Measurements from ENCODE around the gene FAM13C. TPM values are rescaled to one million over a fixed set of nuclear protein-coding genes. Genes with fewer than 3 reads are reported as not detected.

Gene FAM13C
- polyA plus RNA-seq, 3 donors from 2014 or later, result not detected

- Mint-ChIP-seq H3K4me1 (no peaks in the 10 kb centered on the region), H3K27me3 (ENCODE audit: low read depth in 3 of 3) (peaks cover 0 to 1% (median 1%) of the 10 kb centered on the region in 3 donors), H3K4me3 (no peak overlapping the region), H3K27ac (no peak overlapping the region), H3K9me3 (peaks cover 0 to 7% (median 0%) of the 10 kb centered on the region in 6 donors), H3K36me3 (no peaks in the 10 kb centered on the region)
- no peak for DNase-seq
These were observed 19.3 kb upstream of the FAM13C start for GRCh38 chr10:59381687-59382086.

GRCh38 chr10:59376846-59377245 lies 14.5 kb upstream of the FAM13C start:
- DNase-seq, result no peak
- Mint-ChIP-seq H3K9me3 (peaks cover 0 to 7% (median 4%) of the 10 kb centered on the region in 6 donors), H3K36me3 (no peaks in the 10 kb centered on the region), H3K4me1 (no peaks in the 10 kb centered on the region), H3K27ac (no peak overlapping the region), H3K4me3 (no peak overlapping the region), H3K27me3 (ENCODE audit: low read depth in 3 of 3) (no peaks in the 10 kb centered on the region)

GRCh38 chr10:59375990-59376389 lies 13.6 kb upstream of the FAM13C start:
- H3K9me3 Mint-ChIP-seq, result peaks cover 0 to 7% (median 4%) of the 10 kb centered on the region in 6 donors
- no peak overlapping the region for H3K4me3 Mint-ChIP-seq
- no peaks in the 10 kb centered on the region for H3K4me1 Mint-ChIP-seq
- no peak overlapping the region for H3K27ac Mint-ChIP-seq
- no peaks in the 10 kb centered on the region for H3K27me3 Mint-ChIP-seq (ENCODE audit: low read depth in 3 of 3)
- no peaks in the 10 kb centered on the region for H3K36me3 Mint-ChIP-seq
- no peak for DNase-seq

- Mint-ChIP-seq H3K4me3 (no peak overlapping the region), H3K4me1 (no peaks in the 10 kb centered on the region), H3K27ac (no peak overlapping the region), H3K27me3 (ENCODE audit: low read depth in 3 of 3) (no peaks in the 10 kb centered on the region), H3K36me3 (no peaks in the 10 kb centered on the region), H3K9me3 (peaks cover 2 to 8% (median 4%) of the 10 kb centered on the region in 6 donors)
- DNase-seq, result no peak
These were observed 12.6 kb upstream of the FAM13C start for GRCh38 chr10:59374916-59375315.

- Mint-ChIP-seq H3K27ac (no peak overlapping the region), H3K27me3 (ENCODE audit: low read depth in 3 of 3) (no peaks in the 10 kb centered on the region), H3K9me3 (peaks cover 0 to 10% (median 2%) of the 10 kb centered on the region in 6 donors), H3K4me1 (no peaks in the 10 kb centered on the region), H3K4me3 (no peak overlapping the region), H3K36me3 (no peaks in the 10 kb centered on the region)
- no peak for DNase-seq
These were observed 10.7 kb upstream of the FAM13C start for GRCh38 chr10:59373071-59373470.

- Mint-ChIP-seq H3K27ac (no peak overlapping the region), H3K36me3 (no peaks in the 10 kb centered on the region), H3K4me3 (no peak overlapping the region), H3K4me1 (no peaks in the 10 kb centered on the region), H3K27me3 (ENCODE audit: low read depth in 3 of 3) (no peaks in the 10 kb centered on the region), H3K9me3 (peaks cover 0 to 10% (median 2%) of the 10 kb centered on the region in 6 donors)
- DNase-seq, result no peak
These were observed 10.2 kb upstream of the FAM13C start for GRCh38 chr10:59372543-59372942.

- DNase-seq, result no peak
- H3K27ac Mint-ChIP-seq, result no peak overlapping the region
- peaks cover 0 to 6% (median 3%) of the 10 kb centered on the region in 6 donors for H3K9me3 Mint-ChIP-seq
- H3K4me3 Mint-ChIP-seq, result no peak overlapping the region
- no peaks in the 10 kb centered on the region for H3K36me3 Mint-ChIP-seq
- H3K27me3 Mint-ChIP-seq (ENCODE audit: low read depth in 3 of 3), result peaks cover 4 to 7% (median 6%) of the 10 kb centered on the region in 3 donors
- H3K4me1 Mint-ChIP-seq, result no peaks in the 10 kb centered on the region
These were observed 3.9 kb upstream of the FAM13C start for GRCh38 chr10:59366290-59366689.

GRCh38 chr10:59363446-59363958 lies 1.2 kb upstream of the FAM13C start:
- H3K4me3 Mint-ChIP-seq, result no peak overlapping the region
- no peaks in the 10 kb centered on the region for H3K4me1 Mint-ChIP-seq

GRCh38 chr10:59362959-59363381 lies 621 bp upstream of the FAM13C start:
- no peaks in the 10 kb centered on the region for H3K4me1 Mint-ChIP-seq
- H3K4me3 Mint-ChIP-seq, result no peak overlapping the region
- H3K9me3 Mint-ChIP-seq, result peaks cover 0 to 15% (median 5%) of the 10 kb centered on the region in 6 donors
- no peak for DNase-seq
- H3K27ac Mint-ChIP-seq, result no peak overlapping the region
- H3K36me3 Mint-ChIP-seq, result no peaks in the 10 kb centered on the region
- peaks cover 4 to 7% (median 7%) of the 10 kb centered on the region in 3 donors for H3K27me3 Mint-ChIP-seq (ENCODE audit: low read depth in 3 of 3)

More at GRCh38 chr10:59363446-59363958, 1.2 kb upstream of the FAM13C start:
- Mint-ChIP-seq H3K27me3 (ENCODE audit: low read depth in 3 of 3) (peaks cover 4 to 7% (median 7%) of the 10 kb centered on the region in 3 donors), H3K27ac (no peak overlapping the region), H3K36me3 (no peaks in the 10 kb centered on the region), H3K9me3 (peaks cover 0 to 14% (median 5%) of the 10 kb centered on the region in 6 donors)
- no peak for DNase-seq

GRCh38 chr10:59361663-59362143 lies 646 bp downstream of the FAM13C start:
- H3K4me1 Mint-ChIP-seq, result no peaks in the 10 kb centered on the region
- peak overlapping the region in 1 of 5 donors; percentile 23 for H3K4me3 Mint-ChIP-seq
- no peak for DNase-seq
- H3K27ac Mint-ChIP-seq, result no peak overlapping the region
- no peaks in the 10 kb centered on the region for H3K36me3 Mint-ChIP-seq
- H3K9me3 Mint-ChIP-seq, result peaks cover 0 to 18% (median 4%) of the 10 kb centered on the region in 6 donors
- H3K27me3 Mint-ChIP-seq (ENCODE audit: low read depth in 3 of 3), result peaks cover 5 to 7% (median 7%) of the 10 kb centered on the region in 3 donors

- Mint-ChIP-seq H3K4me1 (no peaks in the 10 kb centered on the region), H3K27me3 (ENCODE audit: low read depth in 3 of 3) (peaks cover 5 to 7% (median 7%) of the 10 kb centered on the region in 3 donors), H3K4me3 (no peak overlapping the region), H3K27ac (no peak overlapping the region), H3K9me3 (peaks cover 4 to 25% (median 5%) of the 10 kb centered on the region in 6 donors), H3K36me3 (no peaks in the 10 kb centered on the region)
- no peak for DNase-seq
These were observed 1.5 kb downstream of the FAM13C start for GRCh38 chr10:59360605-59361405.

- Mint-ChIP-seq H3K36me3 (no peaks in the 10 kb centered on the region), H3K27ac (no peak overlapping the region), H3K4me1 (no peaks in the 10 kb centered on the region), H3K27me3 (ENCODE audit: low read depth in 3 of 3) (peaks cover 3 to 7% (median 5%) of the 10 kb centered on the region in 3 donors), H3K4me3 (no peak overlapping the region), H3K9me3 (peaks cover 2 to 25% (median 5%) of the 10 kb centered on the region in 6 donors)
- DNase-seq, result no peak
These were observed 3.8 kb downstream of the FAM13C start for GRCh38 chr10:59358576-59358975.

GRCh38 chr10:59354434-59354833 lies 7.9 kb downstream of the FAM13C start:
- Mint-ChIP-seq H3K4me3 (no peak overlapping the region), H3K27ac (no peak overlapping the region), H3K36me3 (no peaks in the 10 kb centered on the region), H3K4me1 (no peaks in the 10 kb centered on the region), H3K9me3 (peaks cover 4 to 18% (median 6%) of the 10 kb centered on the region in 6 donors), H3K27me3 (ENCODE audit: low read depth in 3 of 3) (peaks cover 0 to 1% (median 0%) of the 10 kb centered on the region in 3 donors)
- no peak for DNase-seq

GRCh38 chr10:59350558-59350957 lies 11.8 kb downstream of the FAM13C start:
- Mint-ChIP-seq H3K36me3 (no peaks in the 10 kb centered on the region), H3K27ac (no peak overlapping the region), H3K4me1 (no peaks in the 10 kb centered on the region), H3K4me3 (no peak overlapping the region), H3K9me3 (peaks cover 0 to 12% (median 2%) of the 10 kb centered on the region in 6 donors), H3K27me3 (ENCODE audit: low read depth in 3 of 3) (peaks cover 0 to 3% (median 0%) of the 10 kb centered on the region in 3 donors)
- DNase-seq, result no peak

Data from immature natural killer cell (primary cell).